ENCODE results near the gene CISD3.
A peak's percentile ranks its signal among the peaks of the same experiment; 100 is the strongest.
"Not testable (repeated sequence)": the region's sequence is repeated elsewhere in the genome, so short reads cannot be mapped to it uniquely, and the experiment has no call there.

CISD3 gene

GRCh38 chr17:38724337-38724988 lies 5.7 kb upstream of the CISD3 start:
- H3K27ac ChIP-seq (ENCODE audit: low read depth, low read length, poor library complexity, severe bottlenecking), result no peak overlapping the region
- no peak overlapping the region for H3K4me2 ChIP-seq (ENCODE audit: low read length)
- no peaks in the 10 kb centered on the region for H3K9me3 ChIP-seq (ENCODE audit: low read length)
- H3K4me3 ChIP-seq (ENCODE audit: low read depth, low read length, poor library complexity, severe bottlenecking), result no peak overlapping the region
- no peaks in the 10 kb centered on the region for H3K9me2 ChIP-seq (ENCODE audit: low read depth, low read length)
- H4K20me1 ChIP-seq (ENCODE audit: insufficient read depth, low read length), result no peaks in the 10 kb centered on the region
- no peaks in the 10 kb centered on the region for H3K79me2 ChIP-seq (ENCODE audit: insufficient read depth, low read length)
- TF ChIP-seq EZH2 (IDR thresholded peaks at IDR 0.05; ENCODE audit: borderline replicate concordance, low read length) (no peak), CTCF (IDR thresholded peaks at IDR 0.05; ENCODE audit: low read length) (no peak)
- no peaks in the 10 kb centered on the region for H3K27me3 ChIP-seq (ENCODE audit: insufficient read depth, low read length)
- no peak overlapping the region for H3K9ac ChIP-seq (ENCODE audit: low read length)
- H3K36me3 ChIP-seq (ENCODE audit: insufficient read depth, low read length), result peaks cover 44% of the 10 kb centered on the region
- H3F3A ChIP-seq (ENCODE audit: insufficient read depth, low read length), result no peaks in the 10 kb centered on the region
- peaks cover 18% of the 10 kb centered on the region for H3K4me1 ChIP-seq (ENCODE audit: insufficient read depth, low read length, severe bottlenecking)
- H2AFZ ChIP-seq (ENCODE audit: low read length), result no peak overlapping the region

GRCh38 chr17:38725066-38725465 lies 5.1 kb upstream of the CISD3 start:
- H3K4me1 ChIP-seq (ENCODE audit: insufficient read depth, low read length, severe bottlenecking), result peaks cover 23% of the 10 kb centered on the region
- H3K36me3 ChIP-seq (ENCODE audit: insufficient read depth, low read length), result peaks cover 38% of the 10 kb centered on the region
- H3K4me2 ChIP-seq (ENCODE audit: low read length), result no peak overlapping the region
- H3K9ac ChIP-seq (ENCODE audit: low read length), result no peak overlapping the region
- no peak for TF ChIP-seq EZH2 (IDR thresholded peaks at IDR 0.05; ENCODE audit: borderline replicate concordance, low read length)
- TF ChIP-seq CTCF (IDR thresholded peaks at IDR 0.05; ENCODE audit: low read length), result no peak
- no peaks in the 10 kb centered on the region for H3K9me3 ChIP-seq (ENCODE audit: low read length)
- no peaks in the 10 kb centered on the region for H3K9me2 ChIP-seq (ENCODE audit: low read depth, low read length)
- no peaks in the 10 kb centered on the region for H4K20me1 ChIP-seq (ENCODE audit: insufficient read depth, low read length)
- no peaks in the 10 kb centered on the region for H3K79me2 ChIP-seq (ENCODE audit: insufficient read depth, low read length)
- H2AFZ ChIP-seq (ENCODE audit: low read length), result no peak overlapping the region
- no peak overlapping the region for H3K27ac ChIP-seq (ENCODE audit: low read depth, low read length, poor library complexity, severe bottlenecking)
- no peaks in the 10 kb centered on the region for H3K27me3 ChIP-seq (ENCODE audit: insufficient read depth, low read length)
- no peaks in the 10 kb centered on the region for H3F3A ChIP-seq (ENCODE audit: insufficient read depth, low read length)
- no peak overlapping the region for H3K4me3 ChIP-seq (ENCODE audit: low read depth, low read length, poor library complexity, severe bottlenecking)

- peaks cover 28% of the 10 kb centered on the region for H3K4me1 ChIP-seq (ENCODE audit: insufficient read depth, low read length, severe bottlenecking)
These were observed 4.0 kb upstream of the CISD3 start for GRCh38 chr17:38726145-38726544.

GRCh38 chr17:38727736-38728135 lies 2.4 kb upstream of the CISD3 start:
- no peaks in the 10 kb centered on the region for H3K27me3 ChIP-seq (ENCODE audit: insufficient read depth, low read length)
- peaks cover 37% of the 10 kb centered on the region for H3K4me1 ChIP-seq (ENCODE audit: insufficient read depth, low read length, severe bottlenecking)
- TF ChIP-seq EZH2 (IDR thresholded peaks at IDR 0.05; ENCODE audit: borderline replicate concordance, low read length) (no peak), CTCF (IDR thresholded peaks at IDR 0.05; ENCODE audit: low read length) (no peak)
- no peaks in the 10 kb centered on the region for H3K9me2 ChIP-seq (ENCODE audit: low read depth, low read length)
- no peaks in the 10 kb centered on the region for H3K79me2 ChIP-seq (ENCODE audit: insufficient read depth, low read length)
- H3K4me2 ChIP-seq (ENCODE audit: low read length), result no peak overlapping the region
- H3K27ac ChIP-seq (ENCODE audit: low read depth, low read length, poor library complexity, severe bottlenecking), result peak overlapping the region; percentile 4
- no peaks in the 10 kb centered on the region for H3K9me3 ChIP-seq (ENCODE audit: low read length)
- H2AFZ ChIP-seq (ENCODE audit: low read length), result no peak overlapping the region
- H3K9ac ChIP-seq (ENCODE audit: low read length), result no peak overlapping the region
- no peaks in the 10 kb centered on the region for H3F3A ChIP-seq (ENCODE audit: insufficient read depth, low read length)
- H4K20me1 ChIP-seq (ENCODE audit: insufficient read depth, low read length), result no peaks in the 10 kb centered on the region
- no peak overlapping the region for H3K4me3 ChIP-seq (ENCODE audit: low read depth, low read length, poor library complexity, severe bottlenecking)
- peaks cover 16% of the 10 kb centered on the region; the same call in 1 of the 2 replicates for H3K36me3 ChIP-seq (ENCODE audit: insufficient read depth, low read length)

More at GRCh38 chr17:38726145-38726544, 4.0 kb upstream of the CISD3 start:
- H3K27ac ChIP-seq (ENCODE audit: low read depth, low read length, poor library complexity, severe bottlenecking); H2AFZ ChIP-seq (ENCODE audit: low read length); H3K9ac ChIP-seq (ENCODE audit: low read length); H3K4me3 ChIP-seq (ENCODE audit: low read depth, low read length, poor library complexity, severe bottlenecking); H3K9me3 ChIP-seq (ENCODE audit: low read length); H3K79me2 ChIP-seq (ENCODE audit: insufficient read depth, low read length); H3K27me3 ChIP-seq (ENCODE audit: insufficient read depth, low read length); H4K20me1 ChIP-seq (ENCODE audit: insufficient read depth, low read length); H3F3A ChIP-seq (ENCODE audit: insufficient read depth, low read length); H3K9me2 ChIP-seq (ENCODE audit: low read depth, low read length); H3K4me2 ChIP-seq (ENCODE audit: low read length): not testable (repeated sequence)
- peaks cover 30% of the 10 kb centered on the region for H3K36me3 ChIP-seq (ENCODE audit: insufficient read depth, low read length)

Measured in OCI-LY1 (cell line).